HCT116 (cell line): Measurements from ENCODE around the gene LRRTM2. TPM values are rescaled to one million over a fixed set of nuclear protein-coding genes. Genes with fewer than 3 reads are reported as not detected.

ENCODE experiments used
- ATAC-seq: fragments of 200-7000 bp; cut with Tn5 transposase; 2 replicates; pipeline ENCODE4 v1.9.1; 2020; ENCODE audit warnings: mild to moderate bottlenecking, moderate library complexity
- BruUV-seq: library from RNA; stranded (reverse); fragments of 400-500 nt; replicated peaks from 2 replicates; lab custom pipeline; 2021; lab: Mats Ljungman, UMichigan
- CTCF ChIA-PET: fragments of 300-600 bp; sonication (Branson Sonifier 250); formaldehyde crosslinking; loops from one replicate; lab custom pipeline; 2021; ENCODE audit warnings: antibody characterized with exemption; lab: Charles Lee
- POLR2A ChIA-PET: fragments of 300-600, 350-600 bp; sonication (Branson Sonifier 250); formaldehyde crosslinking; loops from one replicate; lab custom pipeline; 2021; ENCODE audit warnings: antibody characterized with exemption; lab: Charles Lee
- RAD21 ChIA-PET, 2 experiments: fragments of 300-600 bp; sonication (Branson Sonifier 250); formaldehyde crosslinking; loops; one replicate each; lab custom pipeline; 2023; ENCODE audit warnings: low total read pairs in 2 of 2; ENCODE audit not compliant: uncharacterized antibody in 2 of 2, unreplicated experiment in 2 of 2, low non-redundant PET in 1 of 2; lab: Charles Lee
- DNase-seq: peaks from one replicate; pipeline ENCODE4 v3.0.0-alpha.2; 2010; ENCODE audit warnings: low read depth, low spot score
- H2AFZ ChIP-seq: fragments of 200-600 bp; shearing (Covaris generic), sonication (generic); 2 replicates; pipeline ENCODE4 v1.6.1; 2017; ENCODE audit warnings: low read depth, mixed run types, mixed read lengths, antibody characterized with exemption, low read length; ENCODE audit not compliant: poor library complexity, severe bottlenecking
- H3K27ac ChIP-seq: 2 replicates; pipeline ENCODE4 v1.5.1; 2012; ENCODE audit warnings: low read depth, low read length
- H3K27me3 ChIP-seq: fragments of 200-600 bp; sonication (generic); 2 replicates; pipeline ENCODE4 v1.6.1; 2016; ENCODE audit warnings: mixed run types, low read length, mixed read lengths; ENCODE audit not compliant: insufficient read depth
- H3K36me3 ChIP-seq, 2 experiments: fragments of 200-500 bp in 1 of 2; fragments of 200-600 bp in 1 of 2; sonication (Bioruptor generic) in 1 of 2; sonication (generic) in 1 of 2; 2 replicates each; pipeline versions ENCODE4 v1.5.1 to v1.6.1; 2014 to 2016; ENCODE audit warnings: low read length in 2 of 2, inconsistent platforms in 1 of 2, mixed read lengths in 1 of 2, mixed run types in 1 of 2; ENCODE audit not compliant: insufficient read depth in 2 of 2, control insufficient read depth in 1 of 2
- H3K4me1 ChIP-seq, 2 experiments: fragments of 200-600 bp in 1 of 2; sonication (generic) in 1 of 2; 2 replicates each; pipeline versions ENCODE4 v1.5.1 to v1.6.1; 2012 to 2017; ENCODE audit warnings: low read length in 2 of 2, inconsistent platforms in 1 of 2, mild to moderate bottlenecking in 1 of 2, mixed read lengths in 1 of 2, mixed run types in 1 of 2, moderate library complexity in 1 of 2; ENCODE audit not compliant: insufficient read depth in 2 of 2, control insufficient read depth in 1 of 2
- H3K4me2 ChIP-seq: fragments of 200-600 bp; sonication (generic); 2 replicates; pipeline ENCODE4 v1.6.1; 2017; ENCODE audit warnings: mixed run types, low read length, mixed read lengths
- H3K4me3 ChIP-seq, 2 experiments: fragments of 200-600 bp in 1 of 2; sonication (generic) in 1 of 2; replicated peaks in 1 of 2; 2 replicates each; pipeline ENCODE4 v1.5.1; 2011 to 2016; ENCODE audit warnings: low read length in 2 of 2, control low read depth in 1 of 2, low read depth in 1 of 2, mild to moderate bottlenecking in 1 of 2, mixed read lengths in 1 of 2, mixed run types in 1 of 2
- H3K79me2 ChIP-seq: fragments of 200-600 bp; sonication (generic); 2 replicates; pipeline ENCODE4 v1.6.1; 2017; ENCODE audit warnings: mild to moderate bottlenecking, mixed run types, low read length, moderate library complexity, mixed read lengths; ENCODE audit not compliant: insufficient read depth
- H3K9ac ChIP-seq: fragments of 200-600 bp; sonication (generic); 2 replicates; pipeline ENCODE4 v1.6.1; 2016; ENCODE audit warnings: low read length, mixed read lengths
- H3K9me2 ChIP-seq: fragments of 200-600 bp; sonication (generic), shearing (Covaris generic); 2 replicates; pipeline ENCODE4 v1.6.1; 2017; ENCODE audit warnings: mixed run types, mild to moderate bottlenecking, moderate library complexity; ENCODE audit not compliant: insufficient read depth
- H3K9me3 ChIP-seq, 2 experiments: fragments of 200-500 bp in 1 of 2; fragments of 200-600 bp in 1 of 2; sonication (Bioruptor generic) in 1 of 2; sonication (generic) in 1 of 2; 2 replicates each; pipeline ENCODE4 v1.6.1; 2014 to 2017; ENCODE audit warnings: low read length in 2 of 2, mixed read lengths in 2 of 2, inconsistent platforms in 1 of 2, low read depth in 1 of 2, mild to moderate bottlenecking in 1 of 2, mixed run types in 1 of 2, moderate library complexity in 1 of 2; ENCODE audit not compliant: control insufficient read depth in 1 of 2, insufficient read depth in 1 of 2
- H4K20me1 ChIP-seq: fragments of 200-600 bp; sonication (generic), shearing (Covaris generic); 2 replicates; pipeline ENCODE4 v1.6.1; 2017; ENCODE audit warnings: mixed run types, mild to moderate bottlenecking, moderate library complexity; ENCODE audit not compliant: insufficient read depth
- ATF3 ChIP-seq: IDR thresholded peaks from 2 replicates; pipeline ENCODE4 v1.6.1; 2012
- CEBPB ChIP-seq: IDR thresholded peaks from 2 replicates; pipeline ENCODE4 v1.6.1; 2012; ENCODE audit warnings: low read depth
- ELF1 ChIP-seq: IDR thresholded peaks from 2 replicates; pipeline ENCODE4 v1.6.1; 2012; ENCODE audit warnings: low read depth, borderline replicate concordance
- EZH2phosphoT487 ChIP-seq: fragments of 200-600 bp; IDR thresholded peaks from 2 replicates; pipeline ENCODE4 v1.6.1; 2018; ENCODE audit warnings: antibody characterized with exemption, borderline replicate concordance
- FOSL1 ChIP-seq: IDR thresholded peaks from 2 replicates; pipeline ENCODE4 v1.6.1; 2012; ENCODE audit warnings: low read depth
- POLR2AphosphoS5 ChIP-seq: IDR thresholded peaks from 2 replicates; pipeline ENCODE4 v1.6.1; 2011; ENCODE audit warnings: mild to moderate bottlenecking, low read depth, low read length, moderate library complexity
- SIN3A ChIP-seq: IDR thresholded peaks from 2 replicates; pipeline ENCODE4 v1.6.1; 2012; ENCODE audit warnings: low read depth
- SP1 ChIP-seq: IDR thresholded peaks from 2 replicates; pipeline ENCODE4 v1.6.1; 2012; ENCODE audit warnings: low read depth
- SRF ChIP-seq: IDR thresholded peaks from 2 replicates; pipeline ENCODE4 v1.6.1; 2012; ENCODE audit warnings: low read depth
- TCF7L2 ChIP-seq: IDR thresholded peaks from 2 replicates; pipeline ENCODE4 v1.7.0; 2011; ENCODE audit warnings: borderline replicate concordance, inconsistent platforms; ENCODE audit not compliant: insufficient read depth, insufficient read length; ENCODE audit errors: extremely low read depth
- YY1 ChIP-seq: IDR thresholded peaks from 2 replicates; pipeline ENCODE4 v1.6.1; 2011; ENCODE audit warnings: low read length, low read depth, moderate library complexity, mild to moderate bottlenecking; ENCODE audit not compliant: insufficient replicate concordance; ENCODE audit errors: extremely low read depth
- ZFX ChIP-seq: fragments of 450-650 bp; IDR thresholded peaks from 2 replicates; pipeline ENCODE4 v1.6.1; 2017
- ZNF274 ChIP-seq: fragments of 200-500 bp; sonication (Bioruptor generic); IDR thresholded peaks from 2 replicates; pipeline ENCODE4 v1.6.1; 2014; ENCODE audit warnings: mild to moderate bottlenecking, low read depth, low read length, inconsistent platforms
- intact Hi-C: fragments of 100-400 bp; cut with micrococcal nuclease; formaldehyde crosslinking; loops from 2 replicates; pipeline ENCODE4 v1.10.0; 2022
- total RNA-seq: library from RNA; stranded (reverse); gene quantifications from one replicate; pipeline ENCODE4 v1.2.1, GENCODE V29; 2021; ENCODE audit not compliant: unreplicated experiment
- TF ChIP-seq, protein P1 (sequence below), 3 experiments: fragments of 200-600 bp in 1 of 3; sonication (generic) in 1 of 3; IDR thresholded peaks in 2 of 3; conservative IDR thresholded peaks in 1 of 3; 2 replicates each; pipeline ENCODE4 v1.5.1; 2012 to 2017; ENCODE audit warnings: low read depth in 2 of 3, low read length in 2 of 3, antibody characterized with exemption in 1 of 3, borderline replicate concordance in 1 of 3, control low read depth in 1 of 3, mild to moderate bottlenecking in 1 of 3, mixed read lengths in 1 of 3, mixed run types in 1 of 3, moderate library complexity in 1 of 3; ENCODE audit not compliant: insufficient read depth in 1 of 3
- TF ChIP-seq, protein P2 (sequence below): IDR thresholded peaks from 2 replicates; pipeline ENCODE4 v1.6.1; 2012

Gene LRRTM2
- total RNA-seq, 1 experiment from 2014 or later = not detected

GRCh38 chr5:138833726-138834480 is 41.2 kb downstream of the LRRTM2 start:
- no peak overlapping the region for H3K9ac ChIP-seq
- no peaks in the 10 kb centered on the region for H3K4me1 ChIP-seq
- H3K36me3 ChIP-seq = peaks cover 0 to 4% of the 10 kb centered on the region in 2 experiments; a peak in 1 of 4 replicates
- H3K27ac ChIP-seq = no peak overlapping the region
- POLR2A ChIA-PET = no interaction called here
- RAD21 ChIA-PET = no interaction called here
- no peak for ATAC-seq
- CTCF ChIA-PET = no interaction called here
- no TSS peak for BruUV-seq
- no peaks in the 10 kb centered on the region; a peak in 1 of 4 replicates for H3K9me3 ChIP-seq
- peaks cover 79% of the 10 kb centered on the region for H3K79me2 ChIP-seq
- TF ChIP-seq, protein P1, sequence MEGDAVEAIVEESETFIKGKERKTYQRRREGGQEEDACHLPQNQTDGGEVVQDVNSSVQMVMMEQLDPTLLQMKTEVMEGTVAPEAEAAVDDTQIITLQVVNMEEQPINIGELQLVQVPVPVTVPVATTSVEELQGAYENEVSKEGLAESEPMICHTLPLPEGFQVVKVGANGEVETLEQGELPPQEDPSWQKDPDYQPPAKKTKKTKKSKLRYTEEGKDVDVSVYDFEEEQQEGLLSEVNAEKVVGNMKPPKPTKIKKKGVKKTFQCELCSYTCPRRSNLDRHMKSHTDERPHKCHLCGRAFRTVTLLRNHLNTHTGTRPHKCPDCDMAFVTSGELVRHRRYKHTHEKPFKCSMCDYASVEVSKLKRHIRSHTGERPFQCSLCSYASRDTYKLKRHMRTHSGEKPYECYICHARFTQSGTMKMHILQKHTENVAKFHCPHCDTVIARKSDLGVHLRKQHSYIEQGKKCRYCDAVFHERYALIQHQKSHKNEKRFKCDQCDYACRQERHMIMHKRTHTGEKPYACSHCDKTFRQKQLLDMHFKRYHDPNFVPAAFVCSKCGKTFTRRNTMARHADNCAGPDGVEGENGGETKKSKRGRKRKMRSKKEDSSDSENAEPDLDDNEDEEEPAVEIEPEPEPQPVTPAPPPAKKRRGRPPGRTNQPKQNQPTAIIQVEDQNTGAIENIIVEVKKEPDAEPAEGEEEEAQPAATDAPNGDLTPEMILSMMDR (IDR thresholded peaks at IDR 0.05 in 2 of 3, conservative IDR thresholded peaks at IDR 0.05 in 1 of 3; ENCODE audit: borderline replicate concordance in 1 of 3, insufficient read depth in 1 of 3, low read depth in 2 of 3, low read length in 2 of 3) = no peak
- TF ChIP-seq FOSL1 = no peak
- no peak for TF ChIP-seq ELF1
- TF ChIP-seq ZFX = no peak
- TF ChIP-seq, protein P2, sequence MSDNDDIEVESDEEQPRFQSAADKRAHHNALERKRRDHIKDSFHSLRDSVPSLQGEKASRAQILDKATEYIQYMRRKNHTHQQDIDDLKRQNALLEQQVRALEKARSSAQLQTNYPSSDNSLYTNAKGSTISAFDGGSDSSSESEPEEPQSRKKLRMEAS = no peak
- no peak for TF ChIP-seq SRF
- TF ChIP-seq ZNF274 = no peak
- TF ChIP-seq SP1 = no peak
- TF ChIP-seq CEBPB = no peak
- TF ChIP-seq TCF7L2 = no peak
- no peak for TF ChIP-seq POLR2AphosphoS5
- TF ChIP-seq ATF3 = no peak
- TF ChIP-seq EZH2phosphoT487 = no peak
- TF ChIP-seq SIN3A = no peak
- no peak for TF ChIP-seq YY1
- DNase-seq = no peak
- H3K27me3 ChIP-seq = no peaks in the 10 kb centered on the region
- no peak overlapping the region for H3K4me2 ChIP-seq
- intact Hi-C loops = no loop called here
- H3K9me2 ChIP-seq = no peaks in the 10 kb centered on the region
- no peak overlapping the region for H3K4me3 ChIP-seq
- H2AFZ ChIP-seq = no peak overlapping the region
- 0 out of 2 replicates have a peak, but pooled peaks cover 6% of the 10 kb centered on the region for H4K20me1 ChIP-seq
